Activated B cell treated with CpG ODN at 0.5 μM for 24 hours (primary cell): ENCODE results near the gene FER1L5. TPM values are rescaled to one million over a fixed set of nuclear protein-coding genes. Genes with fewer than 3 reads are reported as not detected.

Experiments
- ATAC-seq: fragments of 200-7000 bp; cut with Tn5 transposase; one replicate; pipeline ENCODE4 v1.10.0; 2021; ENCODE audit warnings: low read depth, mild to moderate bottlenecking, moderate library complexity
- CTCF ChIA-PET: fragments of 350-600 bp; sonication (Branson Sonifier 250); formaldehyde crosslinking; loops from one replicate; lab custom pipeline; 2021; ENCODE audit warnings: antibody characterized with exemption; lab: Charles Lee
- POLR2A ChIA-PET: fragments of 350-600 bp; sonication (Branson Sonifier 250); formaldehyde crosslinking; loops from one replicate; lab custom pipeline; 2021; ENCODE audit warnings: antibody characterized with exemption; lab: Charles Lee
- DNase-seq: peaks from one replicate; pipeline ENCODE4 v3.0.0; 2022
- H3K27ac Mint-ChIP-seq: one replicate; pipeline ENCODE4 v1.8.0; 2020; ENCODE audit warnings: mixed read lengths
- H3K27me3 Mint-ChIP-seq: one replicate; pipeline ENCODE4 v1.8.0; 2021; ENCODE audit warnings: mixed read lengths
- H3K36me3 Mint-ChIP-seq: one replicate; pipeline ENCODE4 v1.8.0; 2021; ENCODE audit warnings: low read depth, mixed read lengths
- H3K4me1 Mint-ChIP-seq: one replicate; pipeline ENCODE4 v1.8.0; 2021; ENCODE audit warnings: mixed read lengths
- H3K4me3 Mint-ChIP-seq: one replicate; pipeline ENCODE4 v1.8.0; 2020; ENCODE audit warnings: mild to moderate bottlenecking, mixed read lengths
- H3K9me3 Mint-ChIP-seq: one replicate; pipeline ENCODE4 v1.8.0; 2020; ENCODE audit warnings: mixed read lengths
- intact Hi-C: fragments of 100-400 bp; cut with micrococcal nuclease; formaldehyde crosslinking; loops from one replicate; pipeline ENCODE4 v1.15.1; 2024
- total RNA-seq: library from RNA; stranded (reverse); gene quantifications from 2 replicates; pipeline ENCODE4 v1.2.3, GENCODE V29; 2022
- TF ChIP-seq, protein P1 (sequence below): fragments of 200-600 bp; IDR thresholded peaks from one replicate; pipeline ENCODE4 v1.8.0; 2022; ENCODE audit warnings: antibody characterized with exemption, mild to moderate bottlenecking

FER1L5 gene
- total RNA-seq, 1 donor from 2014 or later = not detected

- H3K4me1 Mint-ChIP-seq = peaks cover 8% of the 10 kb centered on the region
- no peaks in the 10 kb centered on the region for H3K36me3 Mint-ChIP-seq
- H3K9me3 Mint-ChIP-seq = no peaks in the 10 kb centered on the region
- H3K27ac Mint-ChIP-seq = no peak overlapping the region
- no peaks in the 10 kb centered on the region for H3K27me3 Mint-ChIP-seq
- ChIA-PET CTCF (no interaction called here), POLR2A (no interaction called here)
- no peak overlapping the region for H3K4me3 Mint-ChIP-seq
- TF ChIP-seq, protein P1, sequence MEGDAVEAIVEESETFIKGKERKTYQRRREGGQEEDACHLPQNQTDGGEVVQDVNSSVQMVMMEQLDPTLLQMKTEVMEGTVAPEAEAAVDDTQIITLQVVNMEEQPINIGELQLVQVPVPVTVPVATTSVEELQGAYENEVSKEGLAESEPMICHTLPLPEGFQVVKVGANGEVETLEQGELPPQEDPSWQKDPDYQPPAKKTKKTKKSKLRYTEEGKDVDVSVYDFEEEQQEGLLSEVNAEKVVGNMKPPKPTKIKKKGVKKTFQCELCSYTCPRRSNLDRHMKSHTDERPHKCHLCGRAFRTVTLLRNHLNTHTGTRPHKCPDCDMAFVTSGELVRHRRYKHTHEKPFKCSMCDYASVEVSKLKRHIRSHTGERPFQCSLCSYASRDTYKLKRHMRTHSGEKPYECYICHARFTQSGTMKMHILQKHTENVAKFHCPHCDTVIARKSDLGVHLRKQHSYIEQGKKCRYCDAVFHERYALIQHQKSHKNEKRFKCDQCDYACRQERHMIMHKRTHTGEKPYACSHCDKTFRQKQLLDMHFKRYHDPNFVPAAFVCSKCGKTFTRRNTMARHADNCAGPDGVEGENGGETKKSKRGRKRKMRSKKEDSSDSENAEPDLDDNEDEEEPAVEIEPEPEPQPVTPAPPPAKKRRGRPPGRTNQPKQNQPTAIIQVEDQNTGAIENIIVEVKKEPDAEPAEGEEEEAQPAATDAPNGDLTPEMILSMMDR = no peak
- no peak for DNase-seq
- ATAC-seq = no peak
- intact Hi-C loops = no loop called here
These were observed 14.0 kb downstream of the FER1L5 start for GRCh38 chr2:96656540-96656939.

DNA sequence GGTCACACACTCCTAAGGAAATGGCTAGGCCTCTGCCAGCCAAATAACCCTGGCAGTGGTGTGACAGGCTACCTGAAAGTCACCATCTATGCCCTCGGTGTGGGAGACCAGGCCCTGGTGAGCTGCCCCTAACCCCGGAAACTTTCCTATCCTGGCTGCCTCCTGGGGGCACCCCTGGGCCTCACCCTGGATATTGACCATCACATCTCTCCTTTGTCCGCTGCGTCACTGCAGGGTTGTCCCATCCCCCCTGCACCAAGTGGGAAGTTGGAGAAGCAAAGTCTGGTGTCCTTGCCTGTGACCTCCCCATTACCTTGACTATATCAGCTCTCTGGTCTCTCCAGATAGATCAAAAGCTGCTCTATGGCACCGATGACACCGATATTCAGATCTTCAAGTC, 18.8 kb downstream of the FER1L5 start:
- Mint-ChIP-seq H3K36me3 (no peaks in the 10 kb centered on the region), H3K27ac (no peak overlapping the region), H3K4me3 (no peak overlapping the region), H3K27me3 (peaks cover 2% of the 10 kb centered on the region), H3K4me1 (peaks cover 6% of the 10 kb centered on the region), H3K9me3 (peaks cover 4% of the 10 kb centered on the region)
- ATAC-seq (no peak), DNase-seq (no peak)
- TF ChIP-seq, protein P1 = no peak
- ChIA-PET POLR2A (no interaction called here), CTCF (no interaction called here)
- intact Hi-C loops = no loop called here

DNA sequence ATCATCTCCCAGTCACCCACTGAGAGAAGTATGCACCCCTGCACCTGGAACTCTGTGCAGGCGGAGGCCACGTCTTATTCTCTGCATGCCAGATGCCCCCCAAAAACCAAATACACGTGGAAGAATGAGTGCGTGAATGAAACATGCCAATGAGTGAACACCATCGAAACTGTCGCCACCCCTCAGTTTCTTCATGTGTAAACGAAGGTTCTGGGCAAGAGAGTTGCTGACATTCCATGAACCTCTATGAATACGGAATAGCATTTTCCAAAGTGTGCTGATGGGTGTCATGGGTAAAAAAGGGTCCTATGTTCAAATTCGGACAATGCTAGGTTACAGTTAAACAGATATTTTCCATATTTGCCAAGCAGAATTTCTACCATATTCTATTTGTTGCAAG, 19.8 kb downstream of the FER1L5 start:
- no peaks in the 10 kb centered on the region for H3K36me3 Mint-ChIP-seq
- intact Hi-C loops = no loop called here
- H3K4me3 Mint-ChIP-seq = no peak overlapping the region
- H3K9me3 Mint-ChIP-seq = peaks cover 4% of the 10 kb centered on the region
- H3K27me3 Mint-ChIP-seq = peaks cover 2% of the 10 kb centered on the region
- H3K27ac Mint-ChIP-seq = no peak overlapping the region
- DNase-seq (no peak), ATAC-seq (no peak)
- ChIA-PET POLR2A (no interaction called here), CTCF (no interaction called here)
- TF ChIP-seq, protein P1 = no peak
- peaks cover 1% of the 10 kb centered on the region for H3K4me1 Mint-ChIP-seq

DNA sequence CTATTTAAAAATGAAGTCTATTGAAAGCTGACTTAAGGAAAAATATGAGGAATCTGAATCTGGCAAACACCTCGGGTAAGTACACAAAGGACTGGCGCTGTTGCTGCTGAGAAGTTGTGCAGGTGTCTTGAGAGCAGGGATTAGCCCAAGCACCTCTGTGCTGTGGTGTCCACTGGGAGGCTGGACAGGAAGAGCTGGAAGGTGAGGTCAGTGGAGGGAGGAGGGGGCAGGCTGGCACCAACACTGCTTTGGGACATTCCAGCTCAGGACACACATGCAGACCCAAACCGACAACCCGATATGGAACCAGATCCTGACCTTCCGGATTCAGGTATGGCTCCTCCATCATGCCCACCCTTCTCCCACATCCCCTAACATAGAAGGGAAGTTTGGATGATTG, 20.6 kb downstream of the FER1L5 start:
- Mint-ChIP-seq H3K27me3 (peaks cover 2% of the 10 kb centered on the region), H3K36me3 (no peaks in the 10 kb centered on the region), H3K9me3 (peaks cover 4% of the 10 kb centered on the region), H3K4me1 (no peaks in the 10 kb centered on the region), H3K27ac (no peak overlapping the region), H3K4me3 (no peak overlapping the region)
- ChIA-PET POLR2A (no interaction called here), CTCF (no interaction called here)
- DNase-seq (no peak), ATAC-seq (no peak)
- TF ChIP-seq, protein P1 = no peak
- intact Hi-C loops = no loop called here

DNA sequence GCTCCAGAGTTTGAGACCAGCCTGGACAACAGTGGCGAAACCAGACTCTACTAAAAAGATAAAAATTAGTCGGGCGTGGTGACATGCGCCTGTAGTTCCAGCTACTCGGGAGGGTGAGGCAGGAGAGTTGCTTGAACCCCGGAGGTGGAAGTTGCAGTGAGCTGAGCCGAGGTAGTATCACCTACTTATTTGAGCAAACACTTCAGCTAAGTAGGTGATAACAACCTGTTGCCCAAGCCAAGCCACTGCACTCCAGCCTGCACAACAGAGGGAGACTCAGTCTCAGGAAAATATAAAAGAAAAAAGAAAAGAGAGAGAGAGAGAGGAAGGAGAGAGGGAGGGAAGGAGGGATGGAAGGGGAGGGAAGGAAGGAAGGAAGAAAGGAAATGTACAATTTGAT, 21.3 kb downstream of the FER1L5 start:
- Mint-ChIP-seq H3K4me1 (no peaks in the 10 kb centered on the region), H3K27me3 (peaks cover 2% of the 10 kb centered on the region), H3K4me3 (no peak overlapping the region), H3K27ac (no peak overlapping the region), H3K9me3 (peaks cover 4% of the 10 kb centered on the region), H3K36me3 (no peaks in the 10 kb centered on the region)
- intact Hi-C loops = no loop called here
- ChIA-PET POLR2A (no interaction called here), CTCF (no interaction called here)
- TF ChIP-seq, protein P1 = no peak
- no peak for ATAC-seq
- no peak for DNase-seq
